ENCODE data around the gene DDO. TPM values are rescaled to one million over a fixed set of nuclear protein-coding genes. Genes with fewer than 3 reads are reported as not detected.

Gene DDO
- total RNA-seq, 4 donors from 2014 or later: 2.4 to 7.6 (median 2.6) TPM

DNA sequence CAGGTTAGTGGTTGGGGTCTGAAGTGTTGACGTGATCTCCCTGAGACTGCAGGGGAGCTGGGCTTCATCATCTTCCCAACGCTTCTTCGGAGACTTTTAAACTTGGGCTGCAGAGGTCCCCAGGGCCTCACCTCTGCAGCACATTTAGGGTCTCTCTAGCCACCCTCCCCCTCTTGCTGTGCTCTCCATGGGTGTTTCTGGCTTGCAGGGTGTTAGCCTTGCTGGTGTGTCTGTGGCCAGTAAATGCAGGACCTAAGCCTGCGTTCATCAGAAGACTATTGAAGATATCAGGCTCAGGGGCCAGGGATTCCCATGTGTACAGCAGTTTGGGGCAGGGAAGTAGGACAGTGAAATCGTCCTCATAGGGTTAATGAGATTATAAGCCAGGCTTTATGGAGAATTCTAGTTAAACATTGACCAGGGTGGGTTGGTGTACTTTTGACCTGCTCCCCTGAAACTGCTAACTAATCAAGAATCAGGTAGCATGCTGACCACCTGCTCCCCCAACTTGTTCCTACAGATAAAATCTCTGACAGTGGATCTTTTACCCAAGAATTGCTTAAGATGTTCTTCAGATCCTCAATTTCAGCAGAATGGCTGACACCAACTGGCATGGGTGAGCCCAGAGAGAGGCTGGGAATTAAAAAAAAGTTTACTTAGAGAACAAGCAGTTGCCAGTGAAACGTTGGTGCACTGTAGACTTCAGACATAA is 3.8 kb upstream of the DDO start:
- TF ChIP-seq, protein P1, sequence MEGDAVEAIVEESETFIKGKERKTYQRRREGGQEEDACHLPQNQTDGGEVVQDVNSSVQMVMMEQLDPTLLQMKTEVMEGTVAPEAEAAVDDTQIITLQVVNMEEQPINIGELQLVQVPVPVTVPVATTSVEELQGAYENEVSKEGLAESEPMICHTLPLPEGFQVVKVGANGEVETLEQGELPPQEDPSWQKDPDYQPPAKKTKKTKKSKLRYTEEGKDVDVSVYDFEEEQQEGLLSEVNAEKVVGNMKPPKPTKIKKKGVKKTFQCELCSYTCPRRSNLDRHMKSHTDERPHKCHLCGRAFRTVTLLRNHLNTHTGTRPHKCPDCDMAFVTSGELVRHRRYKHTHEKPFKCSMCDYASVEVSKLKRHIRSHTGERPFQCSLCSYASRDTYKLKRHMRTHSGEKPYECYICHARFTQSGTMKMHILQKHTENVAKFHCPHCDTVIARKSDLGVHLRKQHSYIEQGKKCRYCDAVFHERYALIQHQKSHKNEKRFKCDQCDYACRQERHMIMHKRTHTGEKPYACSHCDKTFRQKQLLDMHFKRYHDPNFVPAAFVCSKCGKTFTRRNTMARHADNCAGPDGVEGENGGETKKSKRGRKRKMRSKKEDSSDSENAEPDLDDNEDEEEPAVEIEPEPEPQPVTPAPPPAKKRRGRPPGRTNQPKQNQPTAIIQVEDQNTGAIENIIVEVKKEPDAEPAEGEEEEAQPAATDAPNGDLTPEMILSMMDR (IDR thresholded peaks at IDR 0.05): no peak
- ATAC-seq (ENCODE audit: low FRiP score) (no peak), DNase-seq (ENCODE audit: low spot score) (no peak)

DNA sequence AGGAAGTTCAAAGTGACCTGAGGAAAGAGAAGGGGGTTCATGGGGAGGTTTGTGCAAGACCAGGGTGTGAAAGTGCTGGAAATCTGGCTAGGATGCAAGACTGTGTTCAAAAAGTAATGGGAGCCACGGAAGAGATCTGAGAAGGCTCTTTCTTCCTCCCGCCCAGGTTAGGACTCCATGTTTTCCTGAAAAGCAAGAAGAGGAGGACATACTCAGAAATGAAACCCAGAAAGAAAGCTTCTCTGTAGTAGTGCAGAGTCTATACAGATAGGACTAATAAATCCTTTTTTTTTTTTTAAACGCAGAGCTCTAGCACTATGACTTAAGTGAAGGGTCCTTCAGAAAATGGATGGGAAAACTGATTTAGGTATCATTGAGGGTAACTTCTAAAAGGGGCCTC is 3.2 kb upstream of the DDO start:
- ATAC-seq (ENCODE audit: low FRiP score) (no peak), DNase-seq (ENCODE audit: low spot score) (no peak)
- TF ChIP-seq, protein P1 (IDR thresholded peaks at IDR 0.05): no peak

DNA sequence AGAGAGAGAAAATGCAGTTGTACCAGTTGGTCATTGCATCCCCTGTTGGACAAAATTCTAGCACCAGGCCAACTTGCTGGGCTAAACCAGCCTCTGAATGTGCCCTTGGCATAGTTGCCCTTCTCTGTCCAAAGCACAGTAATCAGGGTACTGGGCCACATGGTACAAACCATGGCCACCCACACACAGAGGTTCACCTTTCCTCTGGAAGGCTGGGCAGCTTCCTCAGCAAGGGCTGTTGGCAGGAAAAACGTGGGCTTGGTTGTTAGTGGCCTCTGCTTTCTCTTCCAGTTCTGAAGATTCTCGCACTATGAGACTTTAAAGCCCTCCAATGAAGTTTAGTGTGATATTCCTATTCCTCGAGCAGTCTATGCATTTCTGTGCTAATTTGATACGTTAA is 706 bp downstream of the DDO start:
- TF ChIP-seq, protein P1 (IDR thresholded peaks at IDR 0.05): no peak
- no peak for DNase-seq (ENCODE audit: low spot score)
- peak; percentile 26 for ATAC-seq (ENCODE audit: low FRiP score)

DNA sequence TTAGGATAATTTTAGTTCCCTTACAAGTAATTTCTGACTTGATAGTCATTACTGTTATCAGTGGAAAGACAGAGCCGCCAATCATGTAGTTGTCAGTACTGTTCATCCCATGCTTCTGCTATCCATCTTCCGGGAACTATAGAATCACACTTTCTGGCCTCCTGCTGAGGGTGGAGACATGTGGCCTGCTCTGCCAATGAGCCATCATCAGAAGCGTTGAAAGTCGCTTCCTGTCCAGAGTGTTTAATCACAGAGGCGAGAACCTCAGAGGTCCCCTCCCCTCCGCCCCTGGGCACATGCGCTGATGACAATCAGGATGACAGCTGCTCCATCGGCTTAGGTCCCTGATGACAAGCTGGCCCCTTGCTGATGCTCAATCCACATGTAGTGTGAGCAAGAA is 3.0 kb downstream of the DDO start:
- DNase-seq (ENCODE audit: low spot score) (no peak), ATAC-seq (ENCODE audit: low FRiP score) (no peak)
- TF ChIP-seq, protein P1 (IDR thresholded peaks at IDR 0.05): no peak

DNA sequence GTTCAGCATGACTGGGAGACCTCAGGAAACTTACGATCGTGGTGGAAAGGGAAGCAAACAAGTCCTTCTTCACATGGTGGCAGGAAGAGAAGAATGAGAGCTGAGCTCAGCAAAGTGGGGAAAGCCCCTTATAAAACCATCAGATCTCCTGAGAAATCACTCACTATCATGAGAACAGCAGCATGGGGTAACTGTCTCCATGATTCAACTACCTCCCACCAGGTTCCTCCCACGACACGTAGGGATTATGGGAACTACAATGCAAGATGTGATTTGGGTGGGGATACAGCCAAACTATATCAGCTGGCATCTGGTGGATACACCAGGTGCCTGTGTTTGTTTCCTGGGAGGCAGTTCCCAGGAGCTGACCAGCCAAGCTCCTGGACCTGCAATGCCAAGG is 4.9 kb downstream of the DDO start:
- ATAC-seq (ENCODE audit: low FRiP score) (no peak), DNase-seq (ENCODE audit: low spot score) (no peak)
- TF ChIP-seq, protein P1 (IDR thresholded peaks at IDR 0.05): no peak

DNA sequence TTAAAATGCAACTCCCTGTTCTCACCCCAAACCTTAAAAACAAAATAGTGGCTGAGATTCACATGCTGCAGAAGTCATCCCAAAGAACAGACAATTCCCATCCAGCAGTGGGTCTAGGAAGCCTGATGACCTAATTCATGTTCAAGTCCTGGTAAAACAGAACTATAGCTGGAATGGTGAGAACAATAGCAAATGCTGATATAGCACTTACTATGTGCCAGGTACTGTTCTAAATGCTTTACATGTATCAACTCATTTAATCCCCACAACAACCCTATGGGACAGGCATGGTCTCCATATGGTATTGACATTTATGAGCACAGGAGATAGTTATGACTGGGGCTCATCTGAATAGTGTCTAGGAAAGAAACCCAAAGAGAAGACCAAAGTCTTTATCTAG is 5.6 kb downstream of the DDO start:
- DNase-seq (ENCODE audit: low spot score) (no peak), ATAC-seq (ENCODE audit: low FRiP score) (no peak)
- TF ChIP-seq, protein P1 (IDR thresholded peaks at IDR 0.05): no peak

DNA sequence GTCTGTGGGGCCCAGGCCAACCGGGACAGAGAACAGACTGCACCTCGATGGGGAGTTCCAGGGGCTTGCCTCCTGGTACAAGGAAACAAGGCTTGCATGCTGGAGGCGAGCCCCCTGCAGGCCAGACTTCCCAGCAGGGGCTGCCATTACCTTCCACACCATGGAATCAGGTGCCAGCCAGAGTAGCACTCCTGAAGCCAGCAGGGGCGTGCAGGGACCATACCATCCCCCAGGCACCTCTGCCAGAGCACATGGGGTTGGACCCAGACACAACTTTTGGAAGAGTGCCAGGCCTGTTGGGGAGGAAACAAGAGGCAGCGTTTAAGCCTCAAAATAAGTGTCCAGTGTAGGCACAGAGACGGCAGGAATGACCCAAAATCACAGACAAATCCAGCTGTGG is 6.5 kb downstream of the DDO start:
- TF ChIP-seq, protein P1 (IDR thresholded peaks at IDR 0.05): no peak
- no peak for DNase-seq (ENCODE audit: low spot score)
- no peak for ATAC-seq (ENCODE audit: low FRiP score)
